ENCODE data around the gene PLRG1. TPM values are rescaled to one million over a fixed set of nuclear protein-coding genes. Genes with fewer than 3 reads are reported as not detected.

Gene PLRG1
- total RNA-seq, 1 experiment from 2014 or later: 136 TPM

DNA sequence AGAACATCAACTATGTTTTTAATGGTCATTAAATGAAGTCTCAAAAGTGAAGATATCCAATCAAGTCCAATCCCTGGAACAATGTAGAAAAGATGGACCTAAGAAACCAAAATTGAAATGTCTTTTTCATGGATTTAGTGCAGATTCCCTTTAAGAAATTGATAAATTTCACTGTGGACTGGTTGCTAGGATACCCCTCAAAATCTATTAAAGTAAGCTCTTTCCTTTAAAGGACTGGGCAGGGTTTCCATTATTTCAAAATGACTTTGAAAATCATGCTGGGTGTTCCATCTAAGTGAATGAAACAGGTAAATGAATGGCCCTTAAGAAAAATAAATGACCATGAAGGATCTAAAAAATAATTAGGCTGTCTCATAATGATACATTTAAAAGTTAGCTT, 28.6 kb downstream of the PLRG1 start:
- Mint-ChIP-seq H3K36me3 (ENCODE audit: insufficient read depth, unreplicated experiment) (no peaks in the 10 kb centered on the region), H3K4me3 (ENCODE audit: unreplicated experiment) (no peak overlapping the region), H3K4me1 (ENCODE audit: insufficient read depth, unreplicated experiment) (no peaks in the 10 kb centered on the region), H3K27ac (ENCODE audit: low read depth, unreplicated experiment) (no peak overlapping the region), H3K27me3 (ENCODE audit: insufficient read depth, unreplicated experiment) (peaks cover 23% of the 10 kb centered on the region), H3K9me3 (ENCODE audit: unreplicated experiment) (no peaks in the 10 kb centered on the region)
- POLR2A ChIA-PET: interaction anchor here (0.8 kb wide), 2 partner anchors 105 to 219 kb away, joined by 3 to 5 read pairs; no protein-coding TSS in a partner anchor
- DNase-seq (ENCODE audit: unreplicated experiment): no peak
- no TSS peak for BruUV-seq (replicated peaks)
- TF ChIP-seq, protein P1, sequence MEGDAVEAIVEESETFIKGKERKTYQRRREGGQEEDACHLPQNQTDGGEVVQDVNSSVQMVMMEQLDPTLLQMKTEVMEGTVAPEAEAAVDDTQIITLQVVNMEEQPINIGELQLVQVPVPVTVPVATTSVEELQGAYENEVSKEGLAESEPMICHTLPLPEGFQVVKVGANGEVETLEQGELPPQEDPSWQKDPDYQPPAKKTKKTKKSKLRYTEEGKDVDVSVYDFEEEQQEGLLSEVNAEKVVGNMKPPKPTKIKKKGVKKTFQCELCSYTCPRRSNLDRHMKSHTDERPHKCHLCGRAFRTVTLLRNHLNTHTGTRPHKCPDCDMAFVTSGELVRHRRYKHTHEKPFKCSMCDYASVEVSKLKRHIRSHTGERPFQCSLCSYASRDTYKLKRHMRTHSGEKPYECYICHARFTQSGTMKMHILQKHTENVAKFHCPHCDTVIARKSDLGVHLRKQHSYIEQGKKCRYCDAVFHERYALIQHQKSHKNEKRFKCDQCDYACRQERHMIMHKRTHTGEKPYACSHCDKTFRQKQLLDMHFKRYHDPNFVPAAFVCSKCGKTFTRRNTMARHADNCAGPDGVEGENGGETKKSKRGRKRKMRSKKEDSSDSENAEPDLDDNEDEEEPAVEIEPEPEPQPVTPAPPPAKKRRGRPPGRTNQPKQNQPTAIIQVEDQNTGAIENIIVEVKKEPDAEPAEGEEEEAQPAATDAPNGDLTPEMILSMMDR (IDR thresholded peaks at IDR 0.05; ENCODE audit: unreplicated experiment): no peak
- intact Hi-C loops (cut with micrococcal nuclease): no loop called here
- CTCF ChIA-PET: interaction anchor here (1.4 kb wide), 1 partner anchor 100 kb away, joined by 4 read pairs; no protein-coding TSS in a partner anchor

GRCh38 chr4:154519214-154519613, 31.0 kb downstream of the PLRG1 start:
- intact Hi-C loops (cut with micrococcal nuclease): no loop called here
- Mint-ChIP-seq H3K36me3 (ENCODE audit: insufficient read depth, unreplicated experiment) (no peaks in the 10 kb centered on the region), H3K27ac (ENCODE audit: low read depth, unreplicated experiment) (no peak overlapping the region), H3K9me3 (ENCODE audit: unreplicated experiment) (no peaks in the 10 kb centered on the region), H3K4me3 (ENCODE audit: unreplicated experiment) (no peak overlapping the region), H3K4me1 (ENCODE audit: insufficient read depth, unreplicated experiment) (no peaks in the 10 kb centered on the region), H3K27me3 (ENCODE audit: insufficient read depth, unreplicated experiment) (peaks cover 23% of the 10 kb centered on the region)
- BruUV-seq (replicated peaks): no TSS peak
- TF ChIP-seq, protein P1 (IDR thresholded peaks at IDR 0.05; ENCODE audit: unreplicated experiment): no peak
- DNase-seq (ENCODE audit: unreplicated experiment): no peak
- POLR2A ChIA-PET: no interaction called here
- CTCF ChIA-PET: interaction anchor here (5.0 kb wide), 1 partner anchor 13 kb away, joined by 40 read pairs; no protein-coding TSS in a partner anchor

DNA sequence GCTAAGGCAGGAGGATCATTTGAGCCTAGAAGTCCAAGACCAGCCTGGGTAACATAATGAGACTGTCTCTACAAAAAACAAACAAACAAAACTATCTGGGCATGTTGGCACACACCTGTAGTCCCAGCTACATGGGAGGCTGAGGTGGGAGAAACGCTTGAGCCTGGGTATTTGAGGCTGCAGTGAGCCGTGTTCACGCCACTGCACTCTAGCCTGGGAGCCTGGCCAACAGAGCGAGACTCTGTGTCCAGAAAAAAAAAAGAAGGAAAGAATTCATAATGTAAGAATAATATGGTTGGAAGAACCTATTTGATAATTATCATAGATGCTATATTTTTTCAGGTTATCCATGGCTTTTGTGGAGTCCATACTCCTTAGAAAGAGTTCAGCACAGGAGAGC, 32.6 kb downstream of the PLRG1 start:
- Mint-ChIP-seq H3K4me3 (ENCODE audit: unreplicated experiment) (no peak overlapping the region), H3K36me3 (ENCODE audit: insufficient read depth, unreplicated experiment) (no peaks in the 10 kb centered on the region), H3K4me1 (ENCODE audit: insufficient read depth, unreplicated experiment) (no peaks in the 10 kb centered on the region), H3K27ac (ENCODE audit: low read depth, unreplicated experiment) (no peak overlapping the region), H3K27me3 (ENCODE audit: insufficient read depth, unreplicated experiment) (peaks cover 23% of the 10 kb centered on the region), H3K9me3 (ENCODE audit: unreplicated experiment) (no peaks in the 10 kb centered on the region)
- DNase-seq (ENCODE audit: unreplicated experiment): no peak
- ChIA-PET POLR2A (no interaction called here), CTCF (interaction anchor here (0.7 to 5.0 kb wide), 3 partner anchors 11 to 903 kb away, joined by 3 to 40 read pairs (median 3); no protein-coding TSS in a partner anchor)
- intact Hi-C loops (cut with micrococcal nuclease): no loop called here
- BruUV-seq (replicated peaks): no TSS peak
- TF ChIP-seq, protein P1 (IDR thresholded peaks at IDR 0.05; ENCODE audit: unreplicated experiment): no peak

DNA sequence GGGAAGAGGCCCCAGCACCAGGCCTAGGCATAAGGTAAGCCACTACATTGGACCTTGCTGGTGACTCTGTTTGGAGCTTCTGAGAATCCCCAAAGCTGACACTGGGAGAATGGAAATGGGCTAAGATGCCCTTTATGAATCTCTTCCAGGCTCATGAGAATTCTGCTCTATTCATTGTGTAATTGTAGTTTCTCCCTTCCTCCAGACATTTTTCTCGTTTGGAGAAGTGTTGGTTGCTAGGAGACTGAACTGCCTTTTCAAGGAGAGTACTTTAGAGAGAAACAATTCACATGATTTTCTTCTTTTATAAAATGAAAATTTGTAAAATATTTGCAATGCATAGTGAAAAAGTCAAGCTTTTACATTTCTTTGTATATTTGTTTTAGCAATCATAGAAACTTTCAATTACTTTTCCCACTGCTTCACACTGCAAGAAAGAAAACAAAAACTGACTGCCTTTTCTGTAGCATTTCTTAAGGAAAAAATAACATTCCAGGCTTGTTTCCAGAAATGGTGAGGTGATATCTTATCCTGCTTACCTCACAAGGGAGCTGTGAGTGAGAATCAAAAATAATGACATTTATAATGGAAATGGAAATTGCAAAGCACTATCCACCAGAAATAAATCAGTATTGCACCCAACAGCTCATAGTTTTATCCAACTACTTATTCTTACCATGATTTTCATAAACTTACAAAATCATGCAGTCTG, 33.7 kb downstream of the PLRG1 start:
- H3K27me3 Mint-ChIP-seq (ENCODE audit: insufficient read depth, unreplicated experiment): peaks cover 23% of the 10 kb centered on the region
- no peak for DNase-seq (ENCODE audit: unreplicated experiment)
- intact Hi-C loops (cut with micrococcal nuclease): no loop called here
- no TSS peak for BruUV-seq (replicated peaks)
- H3K9me3 Mint-ChIP-seq (ENCODE audit: unreplicated experiment): no peaks in the 10 kb centered on the region
- H3K36me3 Mint-ChIP-seq (ENCODE audit: insufficient read depth, unreplicated experiment): no peaks in the 10 kb centered on the region
- H3K4me3 Mint-ChIP-seq (ENCODE audit: unreplicated experiment): no peak overlapping the region
- TF ChIP-seq, protein P1 (IDR thresholded peaks at IDR 0.05; ENCODE audit: unreplicated experiment): no peak
- POLR2A ChIA-PET: interaction anchor here (1.0 kb wide), 1 partner anchor 13 kb away, joined by 3 read pairs; no protein-coding TSS in a partner anchor
- H3K27ac Mint-ChIP-seq (ENCODE audit: low read depth, unreplicated experiment): no peak overlapping the region
- CTCF ChIA-PET: interaction anchor here (0.6 to 5.0 kb wide), 3 partner anchors 10 to 1433 kb away, joined by 3 to 40 read pairs (median 3); no protein-coding TSS in a partner anchor
- H3K4me1 Mint-ChIP-seq (ENCODE audit: insufficient read depth, unreplicated experiment): no peaks in the 10 kb centered on the region
